NCI-H1105 treated with DMSO at 0.1 percent for 48 hours (cell line): Measurements from ENCODE around the gene KMT2D.

Experiments used
- DNase-seq: peaks from one replicate; lab custom pipeline; 2025; lab: John Stamatoyannopoulos, UW

KMT2D gene

GRCh38 chr12:49060237-49061156 is at the start of gene KMT2D:
Gene KMT2D, minus strand, starts transcription at chr12:49060794. Its CDS starts 5,470 bp downstream, at chr12:49055324.
- DNase-seq, result peak; percentile 75

- no peak for DNase-seq
Measured at GRCh38 chr12:49109641-49110463, 49.3 kb upstream of the KMT2D start.

GRCh38 chr12:49108958-49109404 is 48.4 kb upstream of the KMT2D start:
- no peak for DNase-seq

GRCh38 chr12:49105504-49106084 is 45.0 kb upstream of the KMT2D start:
- no peak for DNase-seq

GRCh38 chr12:49104822-49105221 is 44.2 kb upstream of the KMT2D start:
- DNase-seq, result no peak

- DNase-seq, result no peak
Measured at GRCh38 chr12:49100380-49100779, 39.8 kb upstream of the KMT2D start.

GRCh38 chr12:49098703-49099102 is 38.1 kb upstream of the KMT2D start:
- DNase-seq, result no peak

GRCh38 chr12:49098035-49098451 is 37.4 kb upstream of the KMT2D start:
- no peak for DNase-seq

- DNase-seq, result no peak
Measured at GRCh38 chr12:49097381-49097780, 36.8 kb upstream of the KMT2D start.

- peak; percentile 34 for DNase-seq
Measured at GRCh38 chr12:49094975-49095365, 34.4 kb upstream of the KMT2D start.

GRCh38 chr12:49094160-49094974 is 33.8 kb upstream of the KMT2D start, which contains the start of gene DHH:
Gene DHH, minus strand, starts transcription at chr12:49094801. Its CDS starts 289 bp downstream, at chr12:49094512.
- DNase-seq, result peak; percentile 48

- no peak for DNase-seq
Measured at GRCh38 chr12:49093792-49094159, 33.2 kb upstream of the KMT2D start.

GRCh38 chr12:49092816-49093406 is 32.3 kb upstream of the KMT2D start:
- DNase-seq, result no peak

GRCh38 chr12:49092086-49092815 is 31.7 kb upstream of the KMT2D start:
- DNase-seq, result no peak

GRCh38 chr12:49091836-49092085 is 31.2 kb upstream of the KMT2D start:
- no peak for DNase-seq

GRCh38 chr12:49091056-49091835 is 30.7 kb upstream of the KMT2D start:
- no peak for DNase-seq

- no peak for DNase-seq
Measured at GRCh38 chr12:49089821-49090773, 29.5 kb upstream of the KMT2D start.

GRCh38 chr12:49088932-49089330 is 28.3 kb upstream of the KMT2D start:
- no peak for DNase-seq
